DOHH2 (cell line): ENCODE results near the gene PCCA.

Source experiments
- H3F3A ChIP-seq: fragments of 200-600 bp; sonication (generic), shearing (Covaris generic); 2 replicates; pipeline ENCODE4 v1.6.0; 2016; ENCODE audit warnings: antibody characterized with exemption, mild to moderate bottlenecking; ENCODE audit not compliant: control insufficient read depth, insufficient read depth
- H3K27ac ChIP-seq: fragments of 200-600 bp; sonication (generic); 2 replicates; pipeline ENCODE4 v1.5.1; 2014; ENCODE audit warnings: low read depth, mild to moderate bottlenecking, low read length, moderate library complexity
- H3K27me3 ChIP-seq: fragments of 200-600 bp; sonication (generic); 2 replicates; pipeline ENCODE4 v1.6.1; 2014; ENCODE audit warnings: mild to moderate bottlenecking, low read length, mixed read lengths; ENCODE audit not compliant: control insufficient read depth
- H3K36me3 ChIP-seq: fragments of 200-600 bp; sonication (generic); 2 replicates; pipeline ENCODE4 v1.6.1; 2014; ENCODE audit warnings: mild to moderate bottlenecking, low read length, moderate library complexity, mixed read lengths; ENCODE audit not compliant: control insufficient read depth
- H3K4me1 ChIP-seq: fragments of 200-600 bp; sonication (generic); 2 replicates; pipeline ENCODE4 v1.6.1; 2014; ENCODE audit warnings: mild to moderate bottlenecking, low read length, mixed read lengths; ENCODE audit not compliant: control insufficient read depth
- H3K4me2 ChIP-seq: fragments of 200-600 bp; sonication (generic); 2 replicates; pipeline ENCODE4 v1.6.0; 2014; ENCODE audit warnings: mild to moderate bottlenecking, low read length, moderate library complexity
- H3K4me3 ChIP-seq: fragments of 200-600 bp; sonication (generic); 2 replicates; pipeline ENCODE4 v1.5.1; 2014; ENCODE audit warnings: mild to moderate bottlenecking, low read length, mixed read lengths
- H3K79me2 ChIP-seq: fragments of 200-600 bp; sonication (generic); 2 replicates; pipeline ENCODE4 v1.6.1; 2014; ENCODE audit warnings: mild to moderate bottlenecking, low read length, mixed read lengths; ENCODE audit not compliant: control insufficient read depth
- H3K9me2 ChIP-seq: fragments of 200-600 bp; sonication (generic); replicated peaks from 2 replicates; pipeline ENCODE4 v1.6.1; 2014; ENCODE audit warnings: mild to moderate bottlenecking, low read length, mixed read lengths; ENCODE audit not compliant: control insufficient read depth
- H3K9me3 ChIP-seq: fragments of 200-600 bp; sonication (generic); 2 replicates; pipeline ENCODE4 v1.6.1; 2014; ENCODE audit warnings: antibody characterized with exemption, low read length, mixed read lengths; ENCODE audit not compliant: control insufficient read depth, insufficient read depth
- H4K20me1 ChIP-seq: fragments of 200-600 bp; sonication (generic); 2 replicates; pipeline ENCODE4 v1.6.0; 2014; ENCODE audit warnings: low read depth, mild to moderate bottlenecking, antibody characterized with exemption, low read length, moderate library complexity; ENCODE audit not compliant: control insufficient read depth, insufficient read depth
- EZH2phosphoT487 ChIP-seq: fragments of 200-600 bp; sonication (generic); IDR thresholded peaks from 2 replicates; pipeline ENCODE4 v1.6.1; 2017; ENCODE audit warnings: borderline replicate concordance, mild to moderate bottlenecking, antibody characterized with exemption, low read length, moderate library complexity, mixed read lengths
- TF ChIP-seq, protein P1 (sequence below): fragments of 200-600 bp; sonication (generic); IDR thresholded peaks from one replicate; pipeline ENCODE4 v1.5.1; 2014; ENCODE audit warnings: antibody characterized with exemption, mild to moderate bottlenecking, low read depth, low read length; ENCODE audit not compliant: poor library complexity, severe bottlenecking

PCCA gene

GRCh38 chr13:100297413-100297812 is 208.5 kb downstream of the PCCA start:
- Histone ChIP-seq H3K4me1 (no peaks in the 10 kb centered on the region), H3K9me2 (no peaks in the 10 kb centered on the region), H3K9me3 (no peaks in the 10 kb centered on the region), H3K27me3 (no peaks in the 10 kb centered on the region), H3F3A (no peaks in the 10 kb centered on the region), H3K4me2 (no peak overlapping the region), H3K27ac (no peak overlapping the region), H3K4me3 (no peak overlapping the region), H3K36me3 (no peaks in the 10 kb centered on the region), H3K79me2 (no peaks in the 10 kb centered on the region), H4K20me1 (no peaks in the 10 kb centered on the region)
- no peak for TF ChIP-seq EZH2phosphoT487
- TF ChIP-seq, protein P1, sequence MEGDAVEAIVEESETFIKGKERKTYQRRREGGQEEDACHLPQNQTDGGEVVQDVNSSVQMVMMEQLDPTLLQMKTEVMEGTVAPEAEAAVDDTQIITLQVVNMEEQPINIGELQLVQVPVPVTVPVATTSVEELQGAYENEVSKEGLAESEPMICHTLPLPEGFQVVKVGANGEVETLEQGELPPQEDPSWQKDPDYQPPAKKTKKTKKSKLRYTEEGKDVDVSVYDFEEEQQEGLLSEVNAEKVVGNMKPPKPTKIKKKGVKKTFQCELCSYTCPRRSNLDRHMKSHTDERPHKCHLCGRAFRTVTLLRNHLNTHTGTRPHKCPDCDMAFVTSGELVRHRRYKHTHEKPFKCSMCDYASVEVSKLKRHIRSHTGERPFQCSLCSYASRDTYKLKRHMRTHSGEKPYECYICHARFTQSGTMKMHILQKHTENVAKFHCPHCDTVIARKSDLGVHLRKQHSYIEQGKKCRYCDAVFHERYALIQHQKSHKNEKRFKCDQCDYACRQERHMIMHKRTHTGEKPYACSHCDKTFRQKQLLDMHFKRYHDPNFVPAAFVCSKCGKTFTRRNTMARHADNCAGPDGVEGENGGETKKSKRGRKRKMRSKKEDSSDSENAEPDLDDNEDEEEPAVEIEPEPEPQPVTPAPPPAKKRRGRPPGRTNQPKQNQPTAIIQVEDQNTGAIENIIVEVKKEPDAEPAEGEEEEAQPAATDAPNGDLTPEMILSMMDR, result no peak

DNA sequence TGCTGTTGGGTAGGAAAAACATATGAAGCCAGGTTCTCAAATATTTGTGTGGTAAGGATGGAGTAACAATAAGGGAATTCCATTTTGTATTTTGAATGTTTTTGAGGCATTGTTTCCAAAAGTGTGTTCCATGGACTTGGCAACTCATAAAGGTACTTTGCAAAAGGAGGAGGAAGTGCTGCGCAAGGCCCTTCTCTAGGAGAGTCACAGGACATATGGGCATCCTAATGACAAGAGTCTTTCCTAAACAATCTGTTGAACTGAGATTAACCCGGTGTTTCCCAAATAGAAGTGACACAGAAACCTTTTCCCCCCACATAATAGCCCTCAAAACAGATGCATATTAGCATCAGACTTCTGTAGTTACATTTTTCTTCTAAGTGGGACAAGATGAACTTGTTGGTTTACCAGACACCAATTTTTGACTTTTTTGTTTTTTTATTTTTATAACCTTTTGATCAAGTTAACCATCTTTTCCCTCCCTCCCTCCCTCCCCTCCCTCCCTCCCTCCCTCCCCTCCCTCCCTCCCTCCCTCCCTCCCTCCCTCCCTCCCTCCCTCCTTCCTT is 209.3 kb downstream of the PCCA start:
- H3K4me3 ChIP-seq, result no peak overlapping the region
- no peaks in the 10 kb centered on the region for H3K9me2 ChIP-seq
- H3F3A ChIP-seq, result no peaks in the 10 kb centered on the region
- H3K4me1 ChIP-seq, result no peaks in the 10 kb centered on the region
- TF ChIP-seq, protein P1, result no peak
- TF ChIP-seq EZH2phosphoT487, result no peak
- no peaks in the 10 kb centered on the region for H3K79me2 ChIP-seq
- no peaks in the 10 kb centered on the region for H4K20me1 ChIP-seq
- no peak overlapping the region for H3K4me2 ChIP-seq
- no peaks in the 10 kb centered on the region for H3K27me3 ChIP-seq
- H3K9me3 ChIP-seq, result no peaks in the 10 kb centered on the region
- H3K27ac ChIP-seq, result no peak overlapping the region
- no peaks in the 10 kb centered on the region for H3K36me3 ChIP-seq

- Histone ChIP-seq H3K9me3 (no peaks in the 10 kb centered on the region), H3K4me2 (no peak overlapping the region), H3F3A (no peaks in the 10 kb centered on the region), H3K27ac (no peak overlapping the region), H3K79me2 (no peaks in the 10 kb centered on the region), H3K27me3 (no peaks in the 10 kb centered on the region), H3K36me3 (no peaks in the 10 kb centered on the region), H3K9me2 (no peaks in the 10 kb centered on the region), H3K4me1 (no peaks in the 10 kb centered on the region), H3K4me3 (no peak overlapping the region), H4K20me1 (no peaks in the 10 kb centered on the region)
- no peak for TF ChIP-seq EZH2phosphoT487
- TF ChIP-seq, protein P1, result no peak
These were observed 209.8 kb downstream of the PCCA start for GRCh38 chr13:100298691-100299090.

DNA sequence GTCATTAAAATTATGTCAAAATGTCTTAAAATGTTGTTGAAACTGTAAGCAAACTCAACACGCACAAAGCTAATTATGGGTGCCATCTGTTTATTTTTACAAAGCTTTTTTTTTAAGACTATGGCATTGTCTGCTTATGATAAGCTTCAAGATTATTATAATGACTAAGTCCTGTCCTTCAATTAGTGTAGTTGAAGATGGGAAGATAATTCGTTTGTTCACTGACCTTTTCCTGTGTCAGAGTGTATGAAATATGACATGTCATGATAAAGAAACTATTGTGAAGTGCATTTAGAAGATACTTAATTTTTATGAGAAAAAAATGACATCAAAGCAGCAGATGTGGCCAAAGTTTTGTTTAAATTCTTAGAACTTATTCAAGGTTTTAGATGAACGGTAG is 211.3 kb downstream of the PCCA start:
- Histone ChIP-seq H3K27ac (no peak overlapping the region), H3K27me3 (no peaks in the 10 kb centered on the region), H3K4me1 (no peaks in the 10 kb centered on the region), H3F3A (no peaks in the 10 kb centered on the region), H3K4me3 (no peak overlapping the region), H3K9me2 (no peaks in the 10 kb centered on the region), H3K36me3 (no peaks in the 10 kb centered on the region), H3K79me2 (no peaks in the 10 kb centered on the region), H4K20me1 (no peaks in the 10 kb centered on the region), H3K4me2 (no peak overlapping the region), H3K9me3 (no peaks in the 10 kb centered on the region)
- TF ChIP-seq, protein P1, result no peak
- TF ChIP-seq EZH2phosphoT487, result no peak
